GM12878 (cell line): ENCODE data around the gene TMEM150A. TPM values are rescaled to one million over a fixed set of nuclear protein-coding genes. Genes with fewer than 3 reads are reported as not detected.

ENCODE experiments used
- BCL11A ChIP-seq: IDR thresholded peaks from 2 replicates; pipeline ENCODE4 v1.6.1; 2011; ENCODE audit warnings: low read depth, low read length
- BCLAF1 ChIP-seq: fragments of 450-650 bp; IDR thresholded peaks from 2 replicates; pipeline ENCODE4 v1.6.1; 2017; ENCODE audit warnings: antibody characterized with exemption, mild to moderate bottlenecking, moderate library complexity
- CBFB ChIP-seq: IDR thresholded peaks from 2 replicates; pipeline ENCODE4 v1.6.1; 2016; ENCODE audit warnings: antibody characterized with exemption, low read depth
- EED ChIP-seq: sonication (generic); IDR thresholded peaks from 2 replicates; pipeline ENCODE4 v1.6.1; 2016; ENCODE audit warnings: antibody characterized with exemption, low read depth
- HCFC1 ChIP-seq: fragments of 150-350 bp; IDR thresholded peaks from 2 replicates; pipeline ENCODE4 v1.6.1; 2014; ENCODE audit warnings: low read length
- HDGF ChIP-seq: fragments of 450-650 bp; IDR thresholded peaks from 2 replicates; pipeline ENCODE4 v1.6.1; 2016; ENCODE audit warnings: antibody characterized with exemption
- IRF4 ChIP-seq: IDR thresholded peaks from 2 replicates; pipeline ENCODE4 v1.6.1; 2011; ENCODE audit warnings: low read depth, low read length
- JUNB ChIP-seq: IDR thresholded peaks from 2 replicates; pipeline ENCODE4 v1.6.1; 2016; ENCODE audit warnings: antibody characterized with exemption, mild to moderate bottlenecking
- KDM1A ChIP-seq: fragments of 200-600 bp; sonication (generic); IDR thresholded peaks from 2 replicates; pipeline ENCODE4 v1.6.1; 2016; ENCODE audit warnings: borderline replicate concordance
- MYC ChIP-seq: IDR thresholded peaks from 2 replicates; pipeline ENCODE4 v1.6.1; 2011; ENCODE audit warnings: mild to moderate bottlenecking, low read length, moderate library complexity, inconsistent platforms; ENCODE audit not compliant: insufficient read depth, insufficient replicate concordance, insufficient read length, severe bottlenecking
- POU2F2 ChIP-seq: IDR thresholded peaks from 3 replicates; pipeline ENCODE4 v1.6.1; 2011; ENCODE audit warnings: low read depth, mild to moderate bottlenecking, low read length, borderline replicate concordance
- RCOR1 ChIP-seq: conservative IDR thresholded peaks from 2 replicates; pipeline ENCODE4 v1.6.1; 2012; ENCODE audit warnings: low read depth, low read length, improper control_type of control experiment
- RELB ChIP-seq: fragments of 450-650 bp; IDR thresholded peaks from 2 replicates; pipeline ENCODE4 v1.6.1; 2017; ENCODE audit warnings: low read depth, mild to moderate bottlenecking, moderate library complexity
- REST ChIP-seq: IDR thresholded peaks from 2 replicates; pipeline ENCODE4 v1.6.1; 2012; ENCODE audit warnings: mild to moderate bottlenecking, low read depth, low read length
- RUNX3 ChIP-seq: IDR thresholded peaks from 2 replicates; pipeline ENCODE4 v1.6.1; 2012; ENCODE audit warnings: low read length, inconsistent platforms
- SIX5 ChIP-seq: IDR thresholded peaks from 2 replicates; pipeline ENCODE4 v1.6.1; 2011; ENCODE audit warnings: mild to moderate bottlenecking, low read depth, low read length, moderate library complexity; ENCODE audit not compliant: severe bottlenecking
- SMAD1 ChIP-seq: fragments of 450-650 bp; IDR thresholded peaks from 2 replicates; pipeline ENCODE4 v1.6.1; 2018; ENCODE audit warnings: mild to moderate bottlenecking, low read depth; ENCODE audit not compliant: partially characterized antibody
- STAT3 ChIP-seq: IDR thresholded peaks from 2 replicates; pipeline ENCODE4 v1.6.1; 2011; ENCODE audit warnings: low read depth, low read length, improper control_type of control experiment
- TARDBP ChIP-seq: IDR thresholded peaks from 2 replicates; pipeline ENCODE4 v1.6.1; 2016; ENCODE audit warnings: borderline replicate concordance
- ZBTB4 ChIP-seq: fragments of 450-650 bp; formaldehyde crosslinking; IDR thresholded peaks from 2 replicates; pipeline ENCODE4 v1.4.0; 2022; ENCODE audit warnings: mild to moderate bottlenecking, moderate library complexity
- ZNF274 ChIP-seq: IDR thresholded peaks from one replicate; pipeline ENCODE4 v1.8.0; 2011; ENCODE audit not compliant: insufficient read length, insufficient read depth
- ZSCAN29 ChIP-seq: fragments of 450-650 bp; IDR thresholded peaks from 2 replicates; pipeline ENCODE4 v1.6.1; 2017; ENCODE audit warnings: mild to moderate bottlenecking, moderate library complexity
- polyA plus RNA-seq, 11 experiments: library from polyadenylated mRNA; depleted of rRNA in 4 of 11; unstranded in 6 of 11; stranded (reverse) in 5 of 11; fragments of >200 nt; fragmentation: Nextera tagmentation in 4 of 11; fragmentation: Illumina TruSeq in 1 of 11; extraction: Ambion mirVana in 4 of 11; extraction: Trizol in 1 of 11; gene quantifications; 1 replicate in 1 of 11; 2 replicates in 10 of 11; pipeline versions ENCODE4 v1.2.1 to v1.2.3, GENCODE V29; 2011 to 2016; ENCODE audit warnings: inconsistent platforms in 2 of 11, missing spikeins in 2 of 11, low read depth in 1 of 11
- total RNA-seq, 4 experiments: library from RNA; depleted of rRNA in 3 of 4; stranded (reverse); fragments of >200 nt in 3 of 4; fragmentation: Illumina TruSeq in 1 of 4; extraction: Trizol in 1 of 4; gene quantifications; 2 replicates each; pipeline versions ENCODE4 v1.2.1 to v1.2.3, GENCODE V29; 2013 to 2021

The TMEM150A gene
- total and polyA plus RNA-seq, 10 of the 15 experiments (the other 5 are each of a cell fraction or from before 2014, with no cell fraction given), result 0.45 to 4.4 (median 2.6) TPM

GRCh38 chr2:85642725-85643124, 40.2 kb upstream of the TMEM150A start (continued):
- no peak for TF ChIP-seq ZSCAN29
- TF ChIP-seq KDM1A, result no peak
- no peak for TF ChIP-seq ZBTB4 (CRISPR knock-in tag)
- no peak for TF ChIP-seq HCFC1
- no peak for TF ChIP-seq JUNB
- TF ChIP-seq POU2F2, result no peak
- TF ChIP-seq STAT3, result no peak
- no peak for TF ChIP-seq BCLAF1
- TF ChIP-seq EED, result no peak
- TF ChIP-seq REST, result no peak
- peak; percentile 28; the same call in 1 of the 2 replicates for TF ChIP-seq RUNX3
- TF ChIP-seq SIX5, result no peak
- TF ChIP-seq BCL11A, result peak; percentile 74; the same call in 1 of the 2 replicates
- no peak for TF ChIP-seq IRF4
- no peak for TF ChIP-seq CBFB
- TF ChIP-seq TARDBP, result no peak
- 0 out of 2 replicates have a peak, but pooled peaks have one; percentile 69 for TF ChIP-seq RCOR1
- no peak for TF ChIP-seq RELB
- TF ChIP-seq SMAD1, result no peak
- no peak for TF ChIP-seq ZNF274
- no peak for TF ChIP-seq MYC
- no peak for TF ChIP-seq HDGF
